RWPE2 (cell line): ENCODE results near the gene CASKIN2.

ENCODE experiments used
- ATAC-seq: fragments of 200-7000 bp; cut with Tn5 transposase; 3 replicates; pipeline ENCODE4 v1.9.1; 2021; ENCODE audit warnings: low read depth
- DNase-seq: peaks from one replicate; pipeline ENCODE4 v3.0.0-alpha.2; 2020; ENCODE audit warnings: low spot score
- H3K27ac ChIP-seq: fragments of 450-650 bp; 2 replicates; pipeline ENCODE4 v1.5.1; 2017; ENCODE audit warnings: mild to moderate bottlenecking; ENCODE audit not compliant: poor library complexity, severe bottlenecking
- H3K27me3 ChIP-seq: fragments of 250-450 bp; sonication (Bioruptor Pico); 2 replicates; pipeline ENCODE4 v1.5.1; 2021; ENCODE audit warnings: mild to moderate bottlenecking, moderate library complexity; ENCODE audit not compliant: insufficient read depth, poor library complexity, severe bottlenecking
- H3K36me3 ChIP-seq: fragments of 250-450 bp; sonication (Bioruptor Pico); 2 replicates; pipeline ENCODE4 v1.5.1; 2020; ENCODE audit warnings: low read depth, mild to moderate bottlenecking, moderate library complexity
- H3K4me1 ChIP-seq: fragments of 250-450 bp; sonication (Bioruptor Pico); 2 replicates; pipeline ENCODE4 v1.5.1; 2021; ENCODE audit warnings: mild to moderate bottlenecking, moderate library complexity; ENCODE audit not compliant: insufficient read depth, poor library complexity, severe bottlenecking
- H3K4me3 ChIP-seq: fragments of 250-450 bp; sonication (Bioruptor Pico); 2 replicates; pipeline ENCODE4 v1.5.1; 2021; ENCODE audit warnings: mild to moderate bottlenecking, moderate library complexity; ENCODE audit not compliant: severe bottlenecking
- H3K9me3 ChIP-seq: fragments of 250-450 bp; sonication (Bioruptor Pico); 2 replicates; pipeline ENCODE4 v1.5.1; 2021; ENCODE audit warnings: mild to moderate bottlenecking, moderate library complexity; ENCODE audit not compliant: severe bottlenecking
- TF ChIP-seq, protein P1 (sequence below): fragments of 450-650 bp; IDR thresholded peaks from one replicate; pipeline ENCODE4 v1.5.1; 2017; ENCODE audit warnings: mild to moderate bottlenecking, moderate library complexity; ENCODE audit not compliant: poor library complexity, severe bottlenecking

CASKIN2 gene

DNA sequence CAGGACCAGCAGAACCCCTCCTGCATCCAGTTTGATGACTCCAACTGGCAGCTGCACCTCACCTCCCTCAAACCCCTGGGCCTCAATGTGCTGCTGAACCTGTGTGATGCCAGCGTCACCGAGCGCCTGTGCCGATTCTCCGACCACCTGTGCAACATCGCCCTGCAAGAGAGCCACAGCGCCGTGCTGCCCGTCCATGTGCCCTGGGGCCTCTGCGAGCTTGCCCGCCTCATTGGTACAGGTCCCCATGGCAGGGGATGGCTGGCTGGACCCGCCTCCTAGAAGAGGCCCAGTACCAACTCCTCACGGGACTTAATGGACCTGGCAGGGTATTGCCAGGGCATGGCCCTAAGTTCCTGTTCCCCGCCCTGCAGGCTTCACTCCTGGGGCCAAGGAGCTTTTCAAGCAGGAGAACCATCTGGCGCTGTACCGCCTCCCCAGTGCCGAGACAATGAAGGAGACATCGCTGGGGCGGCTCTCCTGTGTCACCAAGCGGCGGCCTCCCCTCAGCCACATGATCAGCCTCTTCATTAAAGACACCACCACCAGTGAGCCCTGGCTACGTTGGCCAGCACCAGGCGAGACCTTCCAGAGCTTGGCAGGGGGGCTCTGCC lies 22.7 kb downstream of the CASKIN2 start:
- H3K36me3 ChIP-seq, result peaks cover 9% of the 10 kb centered on the region; the same call in 1 of the 2 replicates
- DNase-seq (no peak), ATAC-seq (no peak)
- no peaks in the 10 kb centered on the region for H3K9me3 ChIP-seq
- no peaks in the 10 kb centered on the region for H3K4me1 ChIP-seq
- TF ChIP-seq, protein P1, sequence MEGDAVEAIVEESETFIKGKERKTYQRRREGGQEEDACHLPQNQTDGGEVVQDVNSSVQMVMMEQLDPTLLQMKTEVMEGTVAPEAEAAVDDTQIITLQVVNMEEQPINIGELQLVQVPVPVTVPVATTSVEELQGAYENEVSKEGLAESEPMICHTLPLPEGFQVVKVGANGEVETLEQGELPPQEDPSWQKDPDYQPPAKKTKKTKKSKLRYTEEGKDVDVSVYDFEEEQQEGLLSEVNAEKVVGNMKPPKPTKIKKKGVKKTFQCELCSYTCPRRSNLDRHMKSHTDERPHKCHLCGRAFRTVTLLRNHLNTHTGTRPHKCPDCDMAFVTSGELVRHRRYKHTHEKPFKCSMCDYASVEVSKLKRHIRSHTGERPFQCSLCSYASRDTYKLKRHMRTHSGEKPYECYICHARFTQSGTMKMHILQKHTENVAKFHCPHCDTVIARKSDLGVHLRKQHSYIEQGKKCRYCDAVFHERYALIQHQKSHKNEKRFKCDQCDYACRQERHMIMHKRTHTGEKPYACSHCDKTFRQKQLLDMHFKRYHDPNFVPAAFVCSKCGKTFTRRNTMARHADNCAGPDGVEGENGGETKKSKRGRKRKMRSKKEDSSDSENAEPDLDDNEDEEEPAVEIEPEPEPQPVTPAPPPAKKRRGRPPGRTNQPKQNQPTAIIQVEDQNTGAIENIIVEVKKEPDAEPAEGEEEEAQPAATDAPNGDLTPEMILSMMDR, result no peak
- no peak overlapping the region for H3K27ac ChIP-seq
- no peak overlapping the region for H3K4me3 ChIP-seq
- no peaks in the 10 kb centered on the region for H3K27me3 ChIP-seq

DNA sequence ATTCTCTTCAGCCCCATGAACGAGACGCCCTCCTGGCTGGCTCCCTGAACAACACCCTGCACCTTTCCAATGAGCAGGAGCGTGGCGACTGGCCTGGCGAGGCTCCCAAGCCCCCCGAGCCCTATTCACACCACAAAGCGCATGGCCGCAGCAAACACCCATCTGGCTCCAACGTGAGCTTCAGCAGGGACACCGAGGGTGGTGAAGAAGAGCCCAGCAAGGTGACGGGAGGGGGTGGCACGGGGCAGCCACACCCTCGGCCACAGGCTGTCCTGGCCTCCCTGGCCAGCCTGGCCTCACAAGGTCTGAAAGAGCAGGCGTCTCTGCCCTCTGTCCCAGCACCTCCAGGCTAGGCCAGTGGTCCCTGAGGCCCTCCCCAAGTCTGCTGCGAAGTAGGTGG lies 23.7 kb downstream of the CASKIN2 start:
- no peak overlapping the region for H3K27ac ChIP-seq
- no peak for DNase-seq
- H3K9me3 ChIP-seq, result no peaks in the 10 kb centered on the region
- no peaks in the 10 kb centered on the region for H3K4me1 ChIP-seq
- peaks cover 5% of the 10 kb centered on the region; the same call in 1 of the 2 replicates for H3K36me3 ChIP-seq
- H3K27me3 ChIP-seq, result no peaks in the 10 kb centered on the region
- H3K4me3 ChIP-seq, result no peak overlapping the region
- TF ChIP-seq, protein P1, result no peak
- ATAC-seq, result no peak

DNA sequence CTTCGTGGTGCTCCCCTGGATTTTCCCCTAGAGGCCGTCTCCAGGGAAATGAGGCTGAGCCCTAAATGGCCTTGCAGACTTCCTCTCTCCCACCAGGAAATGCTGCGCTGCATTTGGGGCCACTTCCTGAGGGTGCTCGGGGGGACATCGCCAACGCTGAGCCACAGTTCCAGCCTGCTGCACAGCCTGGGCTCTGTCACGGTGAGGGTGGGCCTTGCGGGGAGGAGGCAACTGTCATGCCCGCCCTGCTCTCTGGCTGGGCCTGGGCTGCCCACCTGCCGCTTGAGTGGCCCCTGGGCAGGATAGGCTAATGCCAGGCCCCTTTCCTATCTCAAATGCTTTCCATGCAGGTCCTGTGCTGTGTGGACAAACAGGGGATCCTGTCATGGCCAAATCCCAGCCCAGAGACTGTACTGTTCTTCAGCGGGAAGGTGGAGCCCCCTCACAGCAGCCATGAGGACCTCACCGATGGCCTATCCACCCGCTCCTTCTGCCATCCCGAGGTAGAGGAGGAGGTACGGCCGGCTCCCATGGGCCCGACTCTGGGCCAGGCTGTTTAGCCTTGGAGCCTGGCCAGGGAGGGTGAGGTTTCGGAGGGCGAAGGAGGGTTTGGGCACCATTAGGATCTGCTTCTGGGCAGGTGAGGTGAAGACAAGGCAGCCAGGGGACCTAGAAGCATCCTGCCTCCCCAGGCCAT lies 24.2 kb downstream of the CASKIN2 start:
- TF ChIP-seq, protein P1, result no peak
- H3K27ac ChIP-seq, result no peak overlapping the region
- no peak overlapping the region for H3K4me3 ChIP-seq
- no peak for ATAC-seq
- H3K27me3 ChIP-seq, result no peaks in the 10 kb centered on the region
- H3K36me3 ChIP-seq, result no peaks in the 10 kb centered on the region; the same call in 1 of the 2 replicates
- no peaks in the 10 kb centered on the region for H3K4me1 ChIP-seq
- H3K9me3 ChIP-seq, result no peaks in the 10 kb centered on the region
- no peak for DNase-seq

DNA sequence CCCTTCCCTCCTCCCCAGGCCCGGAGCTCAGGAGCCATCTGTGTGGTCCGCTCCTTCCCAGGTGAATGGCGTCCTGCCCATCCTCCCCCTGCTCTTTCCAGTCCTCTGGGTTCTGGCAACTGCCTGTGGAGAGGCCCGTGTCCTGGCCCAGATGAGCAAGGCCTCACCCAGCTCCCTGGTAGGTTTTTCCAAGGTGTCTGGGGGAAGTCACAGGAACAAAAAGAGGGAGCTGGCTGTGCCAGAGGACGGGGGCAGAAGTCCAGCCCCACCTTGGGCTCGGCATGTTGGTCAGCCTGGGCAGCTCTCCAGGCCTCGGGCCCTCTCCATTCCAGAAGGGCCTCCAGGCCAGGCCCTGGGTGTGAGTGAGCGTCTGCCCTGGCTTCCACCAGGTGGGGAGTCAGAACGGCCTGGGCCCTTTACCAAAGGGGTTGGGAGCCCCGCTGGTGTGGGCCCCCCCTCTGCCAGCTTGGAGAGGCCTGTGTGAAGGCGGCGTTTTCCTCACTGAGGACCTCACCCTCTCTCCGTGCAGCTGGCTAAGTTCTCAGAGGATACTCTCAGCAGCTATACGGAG lies 25.1 kb downstream of the CASKIN2 start:
- Histone ChIP-seq H3K27ac (no peak overlapping the region), H3K4me1 (no peaks in the 10 kb centered on the region), H3K4me3 (no peak overlapping the region), H3K9me3 (no peaks in the 10 kb centered on the region), H3K36me3 (no peaks in the 10 kb centered on the region; the same call in 1 of the 2 replicates), H3K27me3 (no peaks in the 10 kb centered on the region)
- DNase-seq (no peak), ATAC-seq (no peak)
- TF ChIP-seq, protein P1, result no peak
